Measurements from ENCODE around the gene CRYAA.
"Not testable (repeated sequence)": the region's sequence is repeated elsewhere in the genome, so short reads cannot be mapped to it uniquely, and the experiment has no call there.

The CRYAA gene

GRCh38 chr21:43177043-43177906 lies 8.5 kb downstream of the CRYAA start:
- not testable (repeated sequence) for DNase-seq

- DNase-seq = not testable (repeated sequence)
Observed at GRCh38 chr21:43178175-43178826, 9.5 kb downstream of the CRYAA start.

- not testable (repeated sequence) for DNase-seq
Observed at GRCh38 chr21:43181033-43181432, 12.2 kb downstream of the CRYAA start.

GRCh38 chr21:43187268-43187667 lies 18.5 kb downstream of the CRYAA start:
- not testable (repeated sequence) for DNase-seq

GRCh38 chr21:43187715-43188114 lies 18.9 kb downstream of the CRYAA start:
- no peak for DNase-seq

GRCh38 chr21:43188181-43188580 lies 19.4 kb downstream of the CRYAA start:
- DNase-seq = no peak

GRCh38 chr21:43188592-43189210 lies 19.9 kb downstream of the CRYAA start:
- no peak for DNase-seq

- no peak for DNase-seq
Observed at GRCh38 chr21:43189936-43190335, 21.1 kb downstream of the CRYAA start.

GRCh38 chr21:43190544-43190943 lies 21.7 kb downstream of the CRYAA start:
- DNase-seq = no peak

- no peak for DNase-seq
Observed at GRCh38 chr21:43190951-43191350, 22.1 kb downstream of the CRYAA start.

GRCh38 chr21:43191521-43191920 lies 22.7 kb downstream of the CRYAA start:
- no peak for DNase-seq

GRCh38 chr21:43191971-43192370 lies 23.2 kb downstream of the CRYAA start:
- DNase-seq = no peak

GRCh38 chr21:43192501-43193081 lies 23.8 kb downstream of the CRYAA start:
- no peak for DNase-seq

- DNase-seq = no peak
Observed at GRCh38 chr21:43193088-43193650, 24.4 kb downstream of the CRYAA start.

GRCh38 chr21:43193651-43194302 lies 25.0 kb downstream of the CRYAA start:
- DNase-seq = no peak

GRCh38 chr21:43194303-43195120 lies 25.7 kb downstream of the CRYAA start:
- no peak for DNase-seq

- no peak for DNase-seq
Observed at GRCh38 chr21:43195121-43196021, 26.6 kb downstream of the CRYAA start.

GRCh38 chr21:43196826-43197225 lies 28.0 kb downstream of the CRYAA start:
- DNase-seq = no peak

- no peak for DNase-seq
Observed at GRCh38 chr21:43198376-43198775, 29.6 kb downstream of the CRYAA start.

- no peak for DNase-seq
Observed at GRCh38 chr21:43201491-43201890, 32.7 kb downstream of the CRYAA start.

- DNase-seq = no peak
Observed at GRCh38 chr21:43203591-43203990, 34.8 kb downstream of the CRYAA start.

Measured in GOT3 (cell line).